Superior temporal gyrus (tissue), 1 donor: ENCODE measurements around the gene UMODL1.

ENCODE experiments used
- DNase-seq: peaks from one replicate; pipeline ENCODE4 v3.0.0-alpha.2; 2016; ENCODE audit errors: extremely low spot score

The UMODL1 gene

DNA sequence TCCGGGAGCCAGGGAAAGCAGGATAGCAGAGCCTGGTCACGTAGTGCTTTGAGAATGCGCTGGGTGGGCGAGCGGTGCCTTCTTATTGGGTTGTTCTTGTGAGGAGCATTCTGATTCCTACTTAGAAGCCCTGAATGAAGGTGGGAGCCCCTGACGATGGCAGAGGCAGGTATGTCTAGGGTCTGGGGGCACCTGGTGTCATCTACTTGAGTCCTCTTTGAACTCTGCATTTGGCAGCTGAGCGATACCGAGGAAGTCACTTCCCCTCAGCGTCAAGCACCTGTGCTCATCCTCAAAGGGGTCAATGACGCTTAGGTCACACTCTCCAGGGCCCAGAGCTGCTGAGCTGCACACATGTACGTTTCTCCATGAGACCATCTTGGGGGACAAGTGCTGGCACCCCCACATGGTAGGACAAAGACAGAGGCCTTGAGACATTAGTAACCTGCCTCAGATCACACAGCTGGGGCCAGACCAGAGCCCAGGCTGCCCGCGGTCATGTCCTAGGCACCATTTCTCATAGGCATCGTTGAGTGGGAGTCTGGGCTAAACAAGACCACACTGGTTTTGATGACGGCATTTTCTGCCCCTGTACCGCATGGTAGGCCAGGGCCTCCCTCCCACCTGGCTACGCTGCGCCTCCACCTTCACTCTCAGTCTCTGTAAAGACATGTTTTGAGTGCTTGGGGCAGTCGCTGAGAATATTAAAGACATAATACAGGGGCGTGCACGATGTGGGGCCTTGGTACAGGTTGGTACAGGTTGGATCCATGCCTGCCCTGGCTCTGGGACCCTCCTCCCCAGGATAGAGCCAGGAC, 78.7 kb downstream of the UMODL1 start:
- no peak for DNase-seq

GRCh38 chr21:42150474-42151085, 79.5 kb downstream of the UMODL1 start:
- no peak for DNase-seq

- DNase-seq: no peak
These were observed 80.2 kb downstream of the UMODL1 start for GRCh38 chr21:42151148-42151947.

GRCh38 chr21:42151948-42152220, 80.8 kb downstream of the UMODL1 start:
- peak; percentile 39 for DNase-seq

GRCh38 chr21:42153046-42153686, 82.0 kb downstream of the UMODL1 start:
- no peak for DNase-seq

- DNase-seq: no peak
These were observed 82.6 kb downstream of the UMODL1 start for GRCh38 chr21:42153746-42154145.

- DNase-seq: no peak
These were observed 83.3 kb downstream of the UMODL1 start for GRCh38 chr21:42154237-42155044.

DNA sequence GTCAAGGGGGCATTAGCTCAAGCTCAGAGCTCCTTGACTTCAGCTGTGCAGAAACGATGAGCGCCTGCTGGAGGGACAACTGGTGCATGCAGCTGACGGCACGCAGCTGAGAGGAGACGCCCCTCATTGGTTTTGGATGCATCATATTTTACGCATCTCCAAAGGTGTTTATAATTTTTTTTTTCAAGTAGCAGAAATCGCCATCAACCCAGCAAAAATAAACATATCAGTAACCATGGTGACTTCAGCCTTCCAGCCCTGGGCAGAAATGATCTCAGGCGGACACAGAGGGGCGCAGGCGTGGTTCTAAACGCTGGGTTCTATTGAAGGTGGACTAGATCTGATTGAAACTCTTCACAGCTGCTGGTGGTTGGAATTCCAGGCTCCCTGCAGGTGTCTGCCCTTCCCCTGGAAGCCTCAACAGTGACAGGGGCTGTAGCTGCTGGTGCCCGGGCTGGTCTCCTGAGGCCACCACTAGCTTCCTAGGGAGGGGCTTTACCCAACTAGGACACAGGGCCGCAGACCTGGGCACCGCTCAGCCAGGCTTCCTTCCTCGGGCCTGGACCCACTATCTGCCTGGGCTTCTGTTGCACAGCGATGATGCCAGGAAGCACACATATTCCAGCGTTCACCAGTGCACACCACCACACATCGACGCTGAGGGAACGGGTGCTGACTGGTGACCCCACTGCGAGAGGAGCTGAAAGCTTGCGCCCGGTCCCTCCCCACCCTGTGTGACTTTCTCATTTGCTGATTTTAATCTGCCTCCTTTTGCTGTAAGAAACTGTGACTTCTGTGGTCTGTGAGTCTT, 84.1 kb downstream of the UMODL1 start:
- no peak for DNase-seq

- peak; percentile 99 for DNase-seq
These were observed 85.8 kb downstream of the UMODL1 start for GRCh38 chr21:42156690-42157605.

DNA sequence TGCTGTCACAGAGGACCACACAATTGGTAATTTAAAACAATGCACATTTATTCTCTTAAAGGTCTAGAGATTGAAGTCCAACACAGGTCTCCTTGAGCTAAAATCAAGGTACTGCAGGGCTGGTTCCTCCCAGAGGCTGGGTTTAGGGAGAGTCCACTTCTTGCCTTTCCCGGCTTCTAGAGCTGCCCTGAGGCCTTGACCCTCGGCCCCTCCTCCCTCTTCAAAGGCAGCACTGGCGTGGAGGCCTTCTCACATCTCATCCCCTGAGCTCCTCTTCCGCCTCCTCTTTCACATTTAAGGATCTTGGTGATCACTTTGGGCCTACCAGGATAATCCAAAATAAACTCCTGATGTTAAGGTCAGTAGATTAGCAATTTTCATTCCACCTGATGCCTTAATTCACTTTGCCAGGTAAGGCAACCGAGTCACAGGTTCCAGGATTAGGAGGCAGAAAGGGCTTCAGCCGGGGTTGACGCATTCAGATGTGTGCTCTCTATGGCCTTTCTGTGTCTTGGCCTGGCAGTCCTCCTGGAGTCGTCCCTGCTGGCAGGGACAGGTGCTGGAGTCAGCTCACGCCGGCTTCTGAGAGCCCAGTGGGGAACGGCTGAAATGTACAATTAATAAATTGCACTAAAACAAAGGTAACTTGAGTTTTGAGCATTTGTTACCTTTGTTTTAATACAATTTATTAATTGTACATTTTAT, 86.6 kb downstream of the UMODL1 start:
- no peak for DNase-seq

DNA sequence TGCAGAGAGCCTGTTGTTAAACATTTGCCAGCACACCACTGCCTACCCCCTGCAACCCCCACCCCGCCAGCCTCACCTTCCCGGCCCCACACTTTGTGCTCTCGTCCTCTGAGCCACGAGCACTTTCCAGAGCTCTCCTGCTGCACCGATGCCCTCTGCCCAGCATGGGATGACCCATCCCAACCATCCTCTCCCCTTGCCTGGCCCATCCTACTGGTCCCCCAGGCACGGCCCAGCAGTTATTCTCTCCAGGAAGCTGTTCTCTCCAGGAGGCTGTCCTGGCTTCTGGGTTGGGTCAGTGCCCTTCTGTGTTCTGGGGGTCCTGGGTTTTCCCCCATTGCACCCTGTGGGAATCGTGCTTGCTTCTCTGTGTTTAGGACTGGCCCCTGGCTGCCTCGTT, 87.7 kb downstream of the UMODL1 start:
- DNase-seq: no peak

DNA sequence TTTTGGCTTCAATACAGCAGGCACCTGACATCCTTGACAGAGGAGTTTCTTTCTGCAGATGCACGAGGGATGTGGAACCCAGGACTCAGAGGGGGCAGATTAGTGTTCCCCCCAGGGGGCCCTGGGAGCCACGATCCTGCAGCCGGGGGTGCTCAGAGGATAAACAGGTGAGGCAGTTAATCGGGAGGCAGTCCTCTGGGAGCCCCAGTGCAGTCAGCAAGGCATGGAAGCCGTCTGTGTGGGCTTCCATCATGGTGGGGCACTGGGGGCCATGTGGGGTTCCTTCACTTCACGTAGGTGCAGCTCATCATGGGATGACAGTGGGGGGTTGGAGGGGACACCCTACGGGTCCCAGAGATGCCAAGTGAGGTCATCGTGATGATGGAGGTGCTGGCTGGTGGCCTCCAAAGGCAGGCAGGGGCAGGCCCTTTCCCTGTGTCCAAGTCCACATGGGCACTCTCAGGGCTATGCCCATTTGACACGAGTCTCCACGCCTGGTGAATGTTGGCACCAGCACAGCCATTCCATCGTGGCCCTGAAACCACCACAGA, 88.5 kb downstream of the UMODL1 start:
- DNase-seq: no peak

DNA sequence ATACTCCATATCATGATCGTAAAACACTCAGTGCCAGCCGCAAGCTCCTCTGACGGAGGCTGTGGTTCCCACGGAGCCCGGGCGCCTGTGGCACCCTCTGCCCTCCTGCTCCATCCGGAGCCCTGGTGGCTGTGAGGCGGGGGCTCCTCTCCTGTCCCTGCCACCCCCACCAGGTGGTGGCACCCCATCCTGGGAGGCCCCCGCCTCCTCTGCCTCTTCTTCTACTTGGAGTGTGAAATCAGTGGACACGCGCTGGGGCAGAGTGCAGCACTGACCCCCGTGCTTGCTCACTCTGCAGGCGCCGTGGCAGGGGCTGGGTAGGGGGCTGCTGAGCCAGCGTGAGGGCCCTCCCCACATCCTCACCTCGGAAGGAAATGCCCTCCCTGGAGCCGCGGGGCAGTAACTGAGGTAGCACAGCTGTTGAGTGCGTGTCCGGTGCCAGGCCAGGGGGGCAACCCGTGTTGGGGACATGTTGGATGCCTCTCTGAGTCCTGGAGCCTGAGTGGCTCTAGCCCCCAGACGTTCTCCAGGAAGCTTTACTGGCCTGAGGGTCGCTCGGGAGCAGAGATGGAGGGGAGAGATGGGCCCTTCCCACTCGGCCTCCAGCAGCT, 89.1 kb downstream of the UMODL1 start:
- DNase-seq: no peak

DNA sequence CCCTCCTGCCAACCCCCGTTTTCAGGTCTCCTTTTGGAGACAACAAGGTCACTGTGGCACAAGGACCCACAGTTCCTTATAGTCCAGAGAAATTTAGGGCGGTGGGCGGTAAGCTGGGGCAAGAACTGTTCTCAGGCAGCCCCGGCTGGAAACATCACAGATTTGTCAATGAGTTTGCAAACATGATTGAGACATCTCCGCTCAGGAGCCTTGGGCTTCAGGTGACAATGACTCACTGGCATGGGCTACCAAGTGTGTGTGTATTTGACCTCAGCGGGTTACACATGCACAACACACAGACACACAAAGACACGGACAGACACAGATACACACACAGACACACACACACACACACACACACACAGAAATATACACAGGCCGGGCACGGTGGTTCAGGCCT, 89.6 kb downstream of the UMODL1 start:
- DNase-seq: no peak

DNA sequence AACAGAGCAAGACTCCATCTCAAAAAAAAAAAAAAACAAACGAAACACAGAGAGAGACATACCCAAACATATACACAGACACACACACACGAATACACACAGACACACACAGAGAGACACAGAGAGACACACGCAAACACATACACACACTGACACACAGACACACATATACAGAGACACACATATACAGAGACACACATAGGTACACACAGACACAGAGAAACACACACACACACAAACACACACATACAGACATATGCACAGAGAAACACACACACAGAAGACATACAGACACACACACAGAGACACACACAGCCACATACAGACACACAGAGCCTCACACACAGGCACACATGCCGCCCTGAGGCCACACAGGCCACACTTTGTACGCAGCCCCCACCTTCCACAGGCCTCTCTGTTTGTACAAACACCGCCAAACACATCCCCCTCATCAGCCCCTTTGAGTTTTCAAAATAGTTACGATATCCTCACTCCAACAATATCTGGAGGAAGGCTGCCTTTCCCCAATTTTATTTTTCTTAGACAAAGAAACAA, 90.4 kb downstream of the UMODL1 start:
- no peak for DNase-seq

- no peak for DNase-seq
These were observed 91.0 kb downstream of the UMODL1 start for GRCh38 chr21:42161956-42162681.

DNA sequence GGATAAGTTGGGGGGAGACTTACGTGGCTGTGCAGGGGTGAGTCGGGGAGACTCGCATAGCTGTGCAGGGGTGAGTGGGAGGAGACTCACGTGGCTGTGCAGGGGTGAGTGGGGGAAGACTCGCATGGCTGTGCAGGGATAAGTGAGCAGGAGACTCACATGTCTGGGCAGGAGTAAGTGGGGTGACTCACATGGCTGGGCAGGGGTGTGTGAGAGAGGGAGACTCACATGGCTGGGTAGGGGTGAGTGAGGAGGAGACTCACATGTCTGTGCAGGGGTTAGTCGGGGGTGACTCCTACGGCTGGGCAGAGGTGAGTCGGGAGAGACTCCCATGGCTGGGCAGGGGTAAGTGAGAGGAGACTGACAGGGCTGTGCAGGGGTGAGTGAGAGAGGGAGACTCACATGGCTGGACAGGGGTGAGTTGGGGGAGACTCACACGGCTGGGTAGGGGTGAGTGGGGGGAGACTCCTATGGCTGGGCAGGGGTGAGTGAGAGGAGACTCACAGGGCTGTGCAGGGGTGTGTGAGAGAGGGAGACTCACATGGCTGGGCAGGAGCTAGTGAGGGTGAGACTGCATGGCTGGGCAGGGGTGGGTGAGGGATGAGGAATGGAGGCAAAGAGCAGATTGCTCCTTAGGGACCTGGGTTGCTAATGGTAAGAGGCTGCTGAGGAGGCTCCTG, 91.9 kb downstream of the UMODL1 start:
- DNase-seq: no peak
